ENCODE results near the gene RAB23.

RAB23 gene

DNA sequence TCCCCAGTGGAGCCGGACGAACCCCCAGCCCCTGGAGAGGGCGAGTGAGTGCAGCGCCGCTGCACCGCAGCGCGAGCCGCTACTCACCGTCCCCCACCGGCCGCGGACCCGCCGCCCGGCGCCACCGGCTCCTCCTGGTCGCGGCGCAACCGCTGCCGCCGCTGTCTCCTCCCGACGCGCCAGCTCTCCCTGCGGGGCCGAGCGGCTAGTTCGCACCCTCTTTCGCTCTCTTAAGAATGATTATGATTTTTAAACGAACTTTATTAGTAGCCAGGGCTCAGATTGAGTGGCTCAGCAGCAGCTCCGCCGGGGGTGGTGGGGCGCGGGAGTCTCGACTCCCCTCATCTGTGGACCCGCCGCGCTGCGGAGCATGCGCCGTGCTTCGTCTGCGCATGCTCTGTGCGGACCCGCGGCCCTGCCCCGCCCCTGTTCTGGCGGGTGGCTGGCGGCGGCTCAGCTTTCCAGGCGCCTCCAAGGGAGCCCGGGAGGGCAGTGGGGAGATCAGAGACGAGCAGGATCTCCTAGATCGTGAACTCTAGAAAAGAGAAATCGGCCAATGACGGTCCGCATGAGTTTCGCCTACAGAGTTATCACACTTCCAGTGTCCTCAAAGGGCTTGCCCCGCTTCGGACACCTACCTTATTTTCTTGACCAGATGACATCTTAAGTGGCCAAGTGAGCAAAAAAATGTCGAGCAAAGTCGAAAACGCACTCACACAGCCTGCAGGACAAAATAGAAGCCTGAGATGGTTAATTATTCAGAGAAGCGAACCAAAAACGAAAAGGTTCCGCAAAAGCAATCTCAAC, at the start of gene RAB23:
Gene RAB23 (minus strand): TSS at position 372 of the 807 bp plus-strand sequence. CDS start 11,927 bp downstream, outside the sequence.
- Mint-ChIP-seq H3K9me3 (ENCODE audit: low read depth) (no peaks in the 10 kb centered on the region), H3K36me3 (no peaks in the 10 kb centered on the region), H3K27ac (peak within 1 kb of the TSS; percentile 84), H3K4me3 (peak within 1 kb of the TSS; percentile 93), H3K4me1 (ENCODE audit: low read depth) (peaks cover 9% of the 10 kb centered on the region), H3K27me3 (peaks cover 20% of the 10 kb centered on the region)

DNA sequence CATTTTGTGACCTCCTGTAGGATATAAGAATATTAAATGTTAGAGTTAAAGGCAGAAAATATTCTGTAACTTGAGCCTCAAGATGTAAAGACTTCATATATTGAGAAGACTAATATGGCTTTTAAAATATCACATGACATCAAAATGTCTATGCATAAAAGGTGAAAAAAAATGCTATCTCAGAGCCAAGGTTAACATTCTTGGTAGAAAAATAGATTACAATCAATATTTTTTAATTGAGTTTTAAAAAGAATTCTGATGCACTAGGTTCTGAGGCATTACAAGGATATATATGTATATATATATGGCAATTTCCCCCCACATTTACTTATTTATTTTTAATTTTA, 46.2 kb upstream of the RAB23 start:
- H3K4me3 Mint-ChIP-seq, result no peak overlapping the region
- peaks cover 1% of the 10 kb centered on the region for H3K27me3 Mint-ChIP-seq
- H3K36me3 Mint-ChIP-seq, result no peaks in the 10 kb centered on the region
- H3K4me1 Mint-ChIP-seq (ENCODE audit: low read depth), result no peaks in the 10 kb centered on the region
- H3K9me3 Mint-ChIP-seq (ENCODE audit: low read depth), result no peaks in the 10 kb centered on the region
- H3K27ac Mint-ChIP-seq, result no peak overlapping the region

DNA sequence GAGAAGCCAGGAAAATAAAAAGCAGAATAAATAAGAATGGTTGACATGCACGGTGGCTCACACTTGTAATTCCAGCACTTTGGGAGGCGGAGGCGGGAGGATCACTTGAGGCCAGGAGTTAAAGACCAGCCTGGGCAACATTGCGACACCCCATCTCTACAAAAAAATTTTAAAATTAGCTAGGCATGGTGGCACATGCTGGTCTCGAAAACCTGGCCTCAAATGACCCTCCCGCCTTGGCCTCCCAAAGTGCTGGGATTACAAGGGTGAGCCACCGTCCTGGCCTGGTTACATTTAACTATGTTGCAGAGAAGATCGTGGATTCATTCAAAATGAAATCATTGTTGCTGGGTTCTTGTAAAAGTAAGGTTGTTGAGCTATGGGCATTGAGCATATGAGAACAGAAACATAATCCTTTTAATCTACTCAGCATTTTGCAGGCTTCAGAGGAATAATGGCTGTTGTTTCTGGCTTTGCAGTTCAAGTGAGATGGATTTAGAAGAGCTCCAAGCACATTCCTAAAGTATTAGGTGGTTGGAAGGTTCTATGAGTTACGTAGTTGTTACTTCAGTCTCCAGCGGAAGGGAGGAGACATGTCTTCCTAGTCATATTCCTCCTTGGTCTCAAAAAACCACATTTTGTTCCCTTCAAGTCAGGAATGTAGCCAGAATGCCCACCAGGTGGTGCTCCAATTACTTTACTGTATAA, 45.6 kb upstream of the RAB23 start:
- H3K4me1 Mint-ChIP-seq (ENCODE audit: low read depth), result no peaks in the 10 kb centered on the region
- no peaks in the 10 kb centered on the region for H3K9me3 Mint-ChIP-seq (ENCODE audit: low read depth)
- H3K4me3 Mint-ChIP-seq, result no peak overlapping the region
- H3K27ac Mint-ChIP-seq, result no peak overlapping the region
- no peaks in the 10 kb centered on the region for H3K27me3 Mint-ChIP-seq
- H3K36me3 Mint-ChIP-seq, result no peaks in the 10 kb centered on the region

DNA sequence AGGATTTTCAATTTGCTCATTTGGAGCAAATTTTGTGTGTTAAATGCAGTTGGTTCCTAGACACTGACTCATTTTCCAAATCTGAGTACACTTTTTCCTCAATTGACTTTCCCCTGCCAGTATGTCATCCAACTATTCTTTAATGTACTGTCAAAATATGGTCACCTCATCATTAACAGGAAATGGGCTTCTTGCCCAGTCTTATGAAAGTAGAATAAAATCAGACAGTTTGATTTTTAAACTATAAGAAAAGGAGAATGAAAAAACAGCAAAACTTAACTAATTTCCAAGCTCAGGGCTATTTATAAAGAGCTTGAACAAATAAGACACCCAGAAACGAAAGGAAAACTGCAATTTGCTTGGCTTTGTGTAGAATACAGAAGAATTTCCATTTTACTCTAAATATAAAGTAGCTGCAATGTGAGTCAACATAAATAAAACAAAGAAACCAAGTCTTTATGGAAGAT, 43.7 kb upstream of the RAB23 start:
- H3K9me3 Mint-ChIP-seq (ENCODE audit: low read depth), result no peaks in the 10 kb centered on the region
- H3K27ac Mint-ChIP-seq, result no peak overlapping the region
- H3K27me3 Mint-ChIP-seq, result peaks cover 2% of the 10 kb centered on the region
- no peaks in the 10 kb centered on the region for H3K36me3 Mint-ChIP-seq
- H3K4me1 Mint-ChIP-seq (ENCODE audit: low read depth), result no peaks in the 10 kb centered on the region
- no peak overlapping the region for H3K4me3 Mint-ChIP-seq

DNA sequence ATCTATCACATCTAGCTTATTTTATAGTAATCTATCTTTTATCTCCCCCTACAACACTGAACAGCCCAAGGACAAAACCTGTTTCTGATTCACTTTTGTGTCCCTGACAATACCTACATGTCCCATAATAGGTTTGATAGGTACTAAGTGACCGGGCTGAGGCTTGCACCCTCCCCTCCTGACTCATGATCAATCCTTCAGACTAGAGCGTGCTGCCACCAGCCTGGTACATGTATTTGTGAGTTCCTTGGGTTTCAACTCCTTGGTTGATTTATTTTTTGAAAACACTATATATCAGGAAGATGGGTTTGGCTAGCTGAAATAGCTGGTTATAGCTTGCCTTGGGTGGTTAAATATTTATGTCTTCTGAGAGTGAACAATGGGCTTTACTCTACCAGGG, 41.6 kb upstream of the RAB23 start:
- no peaks in the 10 kb centered on the region for H3K9me3 Mint-ChIP-seq (ENCODE audit: low read depth)
- no peak overlapping the region for H3K4me3 Mint-ChIP-seq
- no peak overlapping the region for H3K27ac Mint-ChIP-seq
- no peaks in the 10 kb centered on the region for H3K4me1 Mint-ChIP-seq (ENCODE audit: low read depth)
- H3K27me3 Mint-ChIP-seq, result peaks cover 4% of the 10 kb centered on the region
- no peaks in the 10 kb centered on the region for H3K36me3 Mint-ChIP-seq

DNA sequence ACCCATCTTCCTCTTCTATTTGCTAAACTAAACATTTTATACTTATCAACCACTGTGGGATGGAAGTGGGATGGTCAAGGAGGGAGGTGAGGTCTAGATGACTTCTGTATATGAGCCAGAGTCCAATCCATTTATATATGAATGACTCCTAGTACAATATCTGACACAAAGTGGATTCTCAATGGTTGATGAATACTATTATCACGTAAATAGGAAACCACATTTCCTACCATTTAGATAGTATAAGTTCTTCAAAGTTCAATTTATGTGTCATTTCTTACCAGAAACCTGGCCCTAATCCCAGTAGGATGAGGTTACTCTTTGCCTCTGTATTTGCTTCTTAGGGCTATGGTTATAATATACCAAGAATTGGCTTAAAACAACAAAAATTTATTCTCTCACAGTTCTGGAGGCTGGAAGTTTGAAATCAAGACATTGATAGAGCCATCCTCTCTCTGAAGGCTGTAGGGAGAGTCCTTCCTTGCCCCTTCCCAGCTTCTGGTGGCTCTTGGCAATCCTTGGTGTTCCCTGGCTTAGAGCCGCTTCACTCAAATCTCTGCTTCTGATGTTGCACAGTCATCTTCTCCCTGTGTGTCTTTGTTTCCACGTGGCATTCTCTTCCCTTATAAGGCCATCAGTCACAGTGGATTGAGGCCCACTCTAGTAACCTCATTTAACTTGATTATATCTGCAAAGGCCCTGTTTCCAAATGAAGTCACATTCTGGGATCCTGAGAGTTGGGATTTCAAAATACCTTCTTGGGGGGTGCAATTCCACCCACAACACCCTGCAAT, 41.0 kb upstream of the RAB23 start:
- no peak overlapping the region for H3K4me3 Mint-ChIP-seq
- no peaks in the 10 kb centered on the region for H3K9me3 Mint-ChIP-seq (ENCODE audit: low read depth)

DNA sequence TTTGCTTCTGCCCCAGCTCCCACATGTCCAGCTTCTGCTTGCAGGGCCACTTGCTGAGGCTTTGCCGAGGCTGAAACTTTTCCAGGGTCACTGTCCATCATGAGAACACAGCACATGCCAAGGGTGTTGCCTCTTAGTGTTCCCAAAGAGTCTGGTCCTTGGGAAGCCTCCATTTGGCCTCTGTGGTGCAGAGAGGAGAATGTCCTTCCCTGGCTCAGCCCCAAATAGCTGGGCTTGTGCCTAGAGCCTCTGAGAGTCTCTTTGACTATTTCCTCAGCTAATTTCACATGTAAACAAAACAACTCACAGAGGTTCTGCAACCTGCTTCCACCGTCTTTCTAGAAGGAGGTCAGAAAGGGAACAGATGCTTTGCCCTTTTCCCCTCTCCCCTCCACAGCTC, 40.4 kb upstream of the RAB23 start:
- Mint-ChIP-seq H3K36me3 (no peaks in the 10 kb centered on the region), H3K27me3 (peaks cover 6% of the 10 kb centered on the region), H3K4me3 (no peak overlapping the region), H3K27ac (no peak overlapping the region), H3K9me3 (ENCODE audit: low read depth) (no peaks in the 10 kb centered on the region), H3K4me1 (ENCODE audit: low read depth) (no peaks in the 10 kb centered on the region)

More for the DNA sequence above, 41.0 kb upstream of the RAB23 start:
- Mint-ChIP-seq H3K4me1 (ENCODE audit: low read depth) (no peaks in the 10 kb centered on the region), H3K27me3 (peaks cover 4% of the 10 kb centered on the region), H3K27ac (no peak overlapping the region), H3K36me3 (no peaks in the 10 kb centered on the region)

DNA sequence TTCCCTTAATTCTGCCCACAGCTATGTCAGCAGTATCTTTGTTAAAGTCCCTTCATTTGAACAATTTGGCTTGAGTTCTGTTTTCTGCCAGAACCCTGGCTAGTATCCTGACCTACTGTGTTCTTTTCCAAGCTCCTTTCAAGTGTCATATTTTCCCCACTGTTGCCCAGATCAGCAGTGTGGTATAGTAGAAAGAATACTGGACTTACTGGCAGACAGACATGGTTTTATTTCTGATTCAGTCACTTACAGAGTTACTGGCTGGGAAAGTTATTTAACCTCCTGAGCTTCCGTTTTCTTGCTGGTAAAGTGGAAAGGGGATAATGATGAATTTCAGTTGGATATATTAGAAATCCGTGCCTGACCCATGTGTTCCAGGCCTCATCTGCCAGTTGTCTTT, 39.8 kb upstream of the RAB23 start:
- no peaks in the 10 kb centered on the region for H3K4me1 Mint-ChIP-seq (ENCODE audit: low read depth)
- no peaks in the 10 kb centered on the region for H3K9me3 Mint-ChIP-seq (ENCODE audit: low read depth)
- H3K27me3 Mint-ChIP-seq, result peaks cover 6% of the 10 kb centered on the region
- no peak overlapping the region for H3K4me3 Mint-ChIP-seq
- H3K36me3 Mint-ChIP-seq, result no peaks in the 10 kb centered on the region
- H3K27ac Mint-ChIP-seq, result no peak overlapping the region

DNA sequence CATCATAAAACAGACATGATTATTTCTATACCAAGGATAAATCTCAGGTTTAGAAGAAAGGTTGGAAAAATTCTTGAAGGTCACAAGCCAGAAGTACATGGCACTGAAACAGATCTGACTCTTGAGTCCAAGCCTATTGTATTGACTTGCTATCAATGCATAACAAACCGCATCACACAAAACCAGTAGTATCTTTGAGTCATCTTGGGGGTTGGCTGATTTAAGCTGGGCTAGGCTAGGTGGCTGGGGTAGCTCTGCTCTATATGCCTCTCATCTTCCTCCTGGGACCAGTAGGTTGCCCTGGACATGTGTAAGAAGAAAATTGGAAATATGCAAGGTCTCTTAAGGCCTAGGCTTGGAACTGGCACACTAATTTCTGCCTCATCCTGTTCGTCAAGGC, 37.0 kb upstream of the RAB23 start:
- Mint-ChIP-seq H3K9me3 (ENCODE audit: low read depth) (no peaks in the 10 kb centered on the region), H3K4me1 (ENCODE audit: low read depth) (no peaks in the 10 kb centered on the region), H3K27me3 (peaks cover 6% of the 10 kb centered on the region), H3K27ac (no peak overlapping the region), H3K36me3 (no peaks in the 10 kb centered on the region), H3K4me3 (no peak overlapping the region)

DNA sequence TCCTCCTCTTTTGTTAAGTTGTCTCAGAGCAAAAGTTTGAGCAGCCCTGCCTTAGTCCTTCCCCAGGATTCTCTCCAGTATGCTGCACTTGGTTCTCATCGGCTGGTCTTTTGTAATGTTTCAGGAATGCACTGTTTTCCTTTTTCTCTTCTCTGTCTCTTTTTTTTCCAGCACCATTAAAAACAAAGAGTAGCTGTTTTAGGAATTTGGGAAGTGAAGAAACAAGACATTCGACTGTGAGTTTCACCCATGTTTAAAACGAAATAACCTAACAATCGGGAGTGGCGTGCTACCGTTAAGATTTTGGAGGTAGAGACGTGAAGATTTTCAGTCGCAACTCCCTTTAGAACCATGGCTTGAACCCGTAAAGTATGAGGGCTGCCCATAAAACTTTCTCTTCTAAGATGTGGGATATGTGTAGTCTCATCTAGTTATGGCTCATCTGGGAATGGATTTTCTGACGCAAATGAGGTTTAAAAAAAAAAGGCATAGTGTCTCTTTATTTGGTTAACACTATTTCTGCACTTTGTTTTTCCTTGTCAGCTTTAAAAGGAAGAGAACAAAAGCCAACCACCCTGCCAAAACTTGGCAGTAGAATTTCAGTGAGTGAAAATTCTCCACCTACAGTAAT, 35.9 kb upstream of the RAB23 start:
- peaks cover 6% of the 10 kb centered on the region for H3K27me3 Mint-ChIP-seq

DNA sequence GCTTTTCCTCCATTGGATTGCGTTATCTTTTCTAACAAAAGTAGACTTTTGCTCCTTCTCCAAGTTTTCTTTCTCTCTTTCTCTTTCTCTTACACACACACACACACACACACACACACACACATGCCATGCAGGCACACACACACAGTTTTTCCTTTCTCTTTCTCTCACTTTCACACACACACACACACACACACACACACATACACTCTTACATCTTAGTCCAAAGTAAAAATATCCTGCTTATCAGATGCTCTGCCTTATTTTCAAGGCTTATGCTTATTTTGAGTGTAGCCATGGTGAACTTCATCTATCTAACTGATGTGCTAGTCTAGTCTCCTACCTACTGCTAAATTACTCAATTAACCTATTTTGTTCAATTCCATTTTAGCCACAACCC, 34.4 kb upstream of the RAB23 start:
- Mint-ChIP-seq H3K27me3 (peaks cover 6% of the 10 kb centered on the region), H3K27ac (no peak overlapping the region), H3K4me3 (no peak overlapping the region), H3K9me3 (ENCODE audit: low read depth) (no peaks in the 10 kb centered on the region), H3K36me3 (no peaks in the 10 kb centered on the region), H3K4me1 (ENCODE audit: low read depth) (no peaks in the 10 kb centered on the region)

More for the DNA sequence above, 35.9 kb upstream of the RAB23 start:
- no peaks in the 10 kb centered on the region for H3K36me3 Mint-ChIP-seq
- no peaks in the 10 kb centered on the region for H3K9me3 Mint-ChIP-seq (ENCODE audit: low read depth)
- no peak overlapping the region for H3K4me3 Mint-ChIP-seq
- H3K4me1 Mint-ChIP-seq (ENCODE audit: low read depth), result no peaks in the 10 kb centered on the region
- no peak overlapping the region for H3K27ac Mint-ChIP-seq

DNA sequence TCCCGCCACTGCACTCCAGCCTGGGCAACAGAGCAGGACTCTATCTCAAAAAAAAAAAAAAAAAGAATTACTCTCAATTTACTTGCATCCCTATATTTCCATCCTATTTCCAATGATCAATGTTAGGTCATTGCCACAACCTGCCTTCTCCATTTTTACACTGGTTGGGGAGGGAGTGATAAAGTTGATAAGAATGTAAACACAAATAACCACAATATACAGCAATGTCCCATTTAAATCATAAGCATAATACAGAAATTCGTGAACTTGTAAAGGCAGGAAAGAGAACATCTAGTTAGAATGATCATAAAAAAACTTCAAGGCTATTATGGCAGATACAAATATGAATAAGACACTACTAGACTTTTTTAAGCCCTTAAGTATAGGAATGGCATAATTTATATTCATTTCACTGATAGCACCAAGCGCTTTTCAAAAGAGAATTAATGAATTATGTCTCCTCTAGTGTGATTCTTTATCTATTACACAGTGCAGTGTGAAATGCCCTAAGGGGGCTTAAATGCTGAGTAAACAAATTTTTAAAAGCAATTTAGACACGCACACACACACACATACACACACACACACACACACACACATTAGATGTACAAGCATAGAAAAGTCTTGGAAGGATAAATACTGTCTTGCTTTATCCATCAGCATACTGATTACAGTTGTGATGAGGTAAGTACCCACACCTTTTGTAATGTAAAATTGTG, 33.5 kb upstream of the RAB23 start:
- Mint-ChIP-seq H3K9me3 (ENCODE audit: low read depth) (no peaks in the 10 kb centered on the region), H3K27me3 (peaks cover 2% of the 10 kb centered on the region), H3K36me3 (no peaks in the 10 kb centered on the region), H3K4me1 (ENCODE audit: low read depth) (no peaks in the 10 kb centered on the region), H3K27ac (no peak overlapping the region), H3K4me3 (no peak overlapping the region)

DNA sequence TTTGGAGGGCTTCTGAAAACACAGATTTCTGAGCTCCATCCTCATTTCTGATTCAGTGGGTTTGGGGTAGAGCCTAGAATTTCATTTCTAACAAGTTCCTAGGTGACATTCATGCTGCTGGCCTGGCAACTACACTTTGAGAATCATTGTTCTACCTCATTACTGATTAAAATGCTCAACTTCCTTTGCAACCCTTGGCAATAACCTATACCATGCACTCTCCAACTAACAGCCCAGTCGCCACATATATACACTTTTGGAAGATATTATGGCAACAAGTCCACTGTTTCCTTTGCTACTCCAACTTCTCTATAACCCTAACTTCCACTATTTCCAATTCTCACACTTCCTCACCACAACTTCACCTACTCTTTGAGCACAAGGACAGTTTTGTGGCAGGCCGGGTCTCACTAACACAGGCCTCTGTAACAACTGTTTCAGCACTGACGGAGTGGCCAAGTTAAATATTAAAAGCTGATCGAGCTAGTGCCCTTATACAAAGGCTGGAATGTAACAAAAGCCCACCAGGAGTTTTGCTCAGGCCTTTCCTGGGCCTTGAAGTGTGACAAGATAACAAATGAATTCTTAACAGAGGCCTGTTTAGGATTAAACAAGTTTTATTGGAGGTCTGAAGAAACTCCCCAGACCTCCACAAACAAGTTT, 32.1 kb upstream of the RAB23 start:
- no peak overlapping the region for H3K27ac Mint-ChIP-seq
- H3K4me3 Mint-ChIP-seq, result no peak overlapping the region
- H3K36me3 Mint-ChIP-seq, result no peaks in the 10 kb centered on the region
- peaks cover 2% of the 10 kb centered on the region for H3K27me3 Mint-ChIP-seq
- H3K9me3 Mint-ChIP-seq (ENCODE audit: low read depth), result no peaks in the 10 kb centered on the region
- H3K4me1 Mint-ChIP-seq (ENCODE audit: low read depth), result no peaks in the 10 kb centered on the region

DNA sequence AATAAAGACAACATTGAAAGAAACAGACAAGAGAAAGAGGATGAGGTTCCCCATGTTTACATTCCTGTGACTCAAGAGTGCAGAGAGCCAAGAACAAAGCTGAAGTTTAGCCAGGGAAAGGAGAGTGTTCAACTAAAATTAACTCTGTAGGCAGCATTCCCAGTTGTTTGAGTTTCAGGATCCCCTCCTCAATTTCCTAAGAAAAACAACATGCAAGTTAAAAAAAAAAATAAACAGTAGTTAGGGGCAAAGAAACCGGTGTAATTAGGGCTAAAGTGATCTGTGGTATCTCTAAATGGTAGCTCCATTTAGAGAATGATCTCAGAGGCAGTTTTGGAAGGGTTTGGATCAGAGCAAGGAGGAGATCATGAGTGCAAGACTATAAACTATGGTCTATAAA, 30.9 kb upstream of the RAB23 start:
- Mint-ChIP-seq H3K9me3 (ENCODE audit: low read depth) (no peaks in the 10 kb centered on the region), H3K36me3 (no peaks in the 10 kb centered on the region), H3K4me3 (no peak overlapping the region), H3K27ac (no peak overlapping the region), H3K4me1 (ENCODE audit: low read depth) (no peaks in the 10 kb centered on the region), H3K27me3 (peaks cover 1% of the 10 kb centered on the region)
